A549 (cell line): ENCODE data around the gene SKAP1. TPM values are rescaled to one million over a fixed set of nuclear protein-coding genes. Genes with fewer than 3 reads are reported as not detected.
A peak's percentile ranks its signal among the peaks of the same experiment; 100 is the strongest.

Experiments used
- ATAC-seq, 2 experiments: fragments of 200-7000 bp in 1 of 2; fragments of >200 bp in 1 of 2; cut with Nextera tagmentation in 1 of 2; cut with Tn5 transposase in 1 of 2; 3 replicates each; pipeline versions ENCODE4 v1.8.0 to v1.9.1; 2018 to 2020; ENCODE audit warnings: mild to moderate bottlenecking in 1 of 2, moderate library complexity in 1 of 2
- CTCF ChIA-PET: fragments of 300-600 bp; sonication (Branson Sonifier 250); formaldehyde crosslinking; extraction: SDS; loops from one replicate; lab custom pipeline; 2021; ENCODE audit warnings: antibody characterized with exemption, inconsistent platforms; lab: Yijun Ruan, JAX
- POLR2A ChIA-PET: fragments of 350-600 bp; formaldehyde crosslinking; extraction: SDS; loops from one replicate; lab custom pipeline; 2021; ENCODE audit warnings: antibody characterized with exemption, inconsistent platforms; lab: Yijun Ruan, JAX
- DNase-seq, 2 experiments: peaks; one replicate each; pipeline versions ENCODE4 v3.0.0 to v3.0.0-alpha.2; 2011 to 2016; ENCODE audit warnings: low read depth in 1 of 2, low spot score in 1 of 2
- FAIRE-seq: peaks from 2 replicates; lab custom pipeline; 2011; peaks lifted over from hg19 to GRCh38; lab: Jason Lieb, UNC
- H3K27ac ChIP-seq, 2 experiments: fragments of >200 bp; sonication (Bioruptor Twin); formaldehyde crosslinking; 3 replicates each; pipeline ENCODE4 v1.5.1; 2016 to 2017
- H3K4me1 ChIP-seq: fragments of >200 bp; sonication (Bioruptor Twin); formaldehyde crosslinking; 3 replicates; pipeline ENCODE4 v1.6.1; 2016
- H3K4me2 ChIP-seq: fragments of >200 bp; sonication (Bioruptor Twin); formaldehyde crosslinking; 3 replicates; pipeline ENCODE4 v1.6.1; 2016
- H3K4me3 ChIP-seq: fragments of >200 bp; sonication (Bioruptor Twin); formaldehyde crosslinking; 3 replicates; pipeline ENCODE4 v1.5.1; 2016
- H3K9me3 ChIP-seq: fragments of >200 bp; sonication (Bioruptor Twin); formaldehyde crosslinking; 3 replicates; pipeline ENCODE4 v1.6.1; 2016
- BCL3 ChIP-seq: fragments of >200 bp; sonication (Bioruptor Twin); formaldehyde crosslinking; IDR thresholded peaks from 3 replicates; pipeline ENCODE4 v1.6.1; 2016
- BHLHE40 ChIP-seq: IDR thresholded peaks from 2 replicates; pipeline ENCODE4 v1.6.1; 2012; ENCODE audit warnings: low read depth, low read length, inconsistent platforms
- CHD2 ChIP-seq: fragments of 150-350 bp; IDR thresholded peaks from 2 replicates; pipeline ENCODE4 v1.6.1; 2014; ENCODE audit warnings: low read length; ENCODE audit not compliant: partially characterized antibody
- E2F6 ChIP-seq: IDR thresholded peaks from 2 replicates; pipeline ENCODE4 v1.6.1; 2012; ENCODE audit warnings: low read depth, borderline replicate concordance
- EHF ChIP-seq: fragments of 250-450 bp; sonication (Bioruptor Pico); IDR thresholded peaks from 2 replicates; pipeline ENCODE4 v1.5.0; 2020; ENCODE audit warnings: mild to moderate bottlenecking
- ELK1 ChIP-seq: fragments of 150-350 bp; IDR thresholded peaks from 2 replicates; pipeline ENCODE4 v1.6.1; 2014; ENCODE audit warnings: low read depth, mild to moderate bottlenecking, low read length
- ESRRA ChIP-seq: fragments of 150-350 bp; IDR thresholded peaks from 2 replicates; pipeline ENCODE4 v1.6.1; 2014; ENCODE audit warnings: mild to moderate bottlenecking, low read length, borderline replicate concordance
- FOSB ChIP-seq: fragments of 250-450 bp; sonication (Bioruptor Pico); IDR thresholded peaks from 2 replicates; pipeline ENCODE4 v1.5.0; 2020; ENCODE audit warnings: mild to moderate bottlenecking, moderate library complexity
- FOXS1 ChIP-seq: fragments of 250-450 bp; sonication (Bioruptor Pico); IDR thresholded peaks from 2 replicates; pipeline ENCODE4 v1.5.0; 2020; ENCODE audit warnings: mild to moderate bottlenecking, moderate library complexity
- HDAC2 ChIP-seq: fragments of 200-600 bp; sonication (generic); IDR thresholded peaks from 2 replicates; pipeline ENCODE4 v1.6.1; 2016
- HES2 ChIP-seq: fragments of >200 bp; sonication (Bioruptor Twin); formaldehyde crosslinking; IDR thresholded peaks from 2 replicates; pipeline ENCODE4 v1.6.1; 2016
- HOXA7 ChIP-seq: fragments of 250-450 bp; sonication (Bioruptor Pico); IDR thresholded peaks from 2 replicates; pipeline ENCODE4 v1.5.0; 2020; ENCODE audit warnings: mild to moderate bottlenecking, moderate library complexity
- HOXB13 ChIP-seq: fragments of 250-450 bp; sonication (Bioruptor Pico); IDR thresholded peaks from 2 replicates; pipeline ENCODE4 v1.5.0; 2020; ENCODE audit warnings: low read depth, mild to moderate bottlenecking, moderate library complexity
- HOXB5 ChIP-seq: fragments of 250-450 bp; sonication (Bioruptor Pico); IDR thresholded peaks from 2 replicates; pipeline ENCODE4 v1.5.0; 2020; ENCODE audit warnings: mild to moderate bottlenecking, moderate library complexity
- JUNB ChIP-seq: fragments of >200 bp; sonication (Bioruptor Twin); formaldehyde crosslinking; IDR thresholded peaks from 2 replicates; pipeline ENCODE4 v1.6.1; 2016
- KDM1A ChIP-seq: fragments of 200-600 bp; sonication (generic); IDR thresholded peaks from 2 replicates; pipeline ENCODE4 v1.6.1; 2016; ENCODE audit warnings: low read depth, mild to moderate bottlenecking
- KDM5A ChIP-seq: fragments of 200-600 bp; sonication (generic); IDR thresholded peaks from 2 replicates; pipeline ENCODE4 v1.6.1; 2016; ENCODE audit warnings: antibody characterized with exemption, mild to moderate bottlenecking
- MAFK ChIP-seq: fragments of 450-650 bp; IDR thresholded peaks from 2 replicates; pipeline ENCODE4 v1.6.1; 2014; ENCODE audit not compliant: partially characterized antibody
- MAX ChIP-seq: IDR thresholded peaks from 2 replicates; pipeline ENCODE4 v1.6.1; 2012
- MYC ChIP-seq: IDR thresholded peaks from 2 replicates; pipeline ENCODE4 v1.6.1; 2012; ENCODE audit warnings: mild to moderate bottlenecking, inconsistent platforms, low read length, improper control_type of control experiment, borderline replicate concordance
- NFE2L2 ChIP-seq: fragments of 150-350 bp; conservative IDR thresholded peaks from 2 replicates; pipeline ENCODE4 v1.6.1; 2014; ENCODE audit warnings: low read length
- NR3C1 ChIP-seq: fragments of >200 bp; sonication (Bioruptor Twin); formaldehyde crosslinking; IDR thresholded peaks from 3 replicates; pipeline ENCODE4 v1.6.1; 2017
- POLR2A ChIP-seq: IDR thresholded peaks from 2 replicates; pipeline ENCODE4 v1.6.1; 2012; ENCODE audit warnings: mild to moderate bottlenecking, low read length
- POLR2AphosphoS2 ChIP-seq: conservative IDR thresholded peaks from 2 replicates; pipeline ENCODE4 v1.6.1; 2012; ENCODE audit warnings: low read length, improper control_type of control experiment, inconsistent platforms
- RAD21 ChIP-seq, 2 experiments: fragments of >200 bp in 1 of 2; sonication (Bioruptor Twin) in 1 of 2; formaldehyde crosslinking in 1 of 2; IDR thresholded peaks in 1 of 2; conservative IDR thresholded peaks in 1 of 2; 2 replicates in 1 of 2; 3 replicates in 1 of 2; pipeline ENCODE4 v1.6.1; 2012 to 2018; ENCODE audit warnings: inconsistent platforms in 1 of 2
- RCOR1 ChIP-seq: fragments of 150-350 bp; IDR thresholded peaks from 2 replicates; pipeline ENCODE4 v1.6.1; 2014; ENCODE audit warnings: antibody characterized with exemption, low read length, low read depth
- SMC3 ChIP-seq: fragments of >200 bp; sonication (Bioruptor Twin); formaldehyde crosslinking; IDR thresholded peaks from 3 replicates; pipeline ENCODE4 v1.6.1; 2018; ENCODE audit warnings: inconsistent platforms
- SREBF2 ChIP-seq: fragments of 450-650 bp; IDR thresholded peaks from 2 replicates; pipeline ENCODE4 v1.6.1; 2014; ENCODE audit warnings: mild to moderate bottlenecking, moderate library complexity
- TFCP2L1 ChIP-seq: fragments of 250-450 bp; sonication (Bioruptor Pico); IDR thresholded peaks from 2 replicates; pipeline ENCODE4 v1.5.0; 2021; ENCODE audit warnings: mild to moderate bottlenecking
- USF2 ChIP-seq: fragments of 450-650 bp; IDR thresholded peaks from 2 replicates; pipeline ENCODE4 v1.6.1; 2014; ENCODE audit warnings: antibody characterized with exemption
- ZC3H11A ChIP-seq: fragments of 450-650 bp; IDR thresholded peaks from 2 replicates; pipeline ENCODE4 v1.6.1; 2014; ENCODE audit warnings: antibody characterized with exemption, mild to moderate bottlenecking
- WGBS: methylation state at CpG from one replicate; pipeline ENCODE4 v1.1.6; 2017; ENCODE audit errors: missing lambda C conversion rate; 5-methylcytosine and 5-hydroxymethylcytosine counted together
- polyA plus RNA-seq, 4 experiments: library from polyadenylated mRNA; depleted of rRNA in 3 of 4; stranded (reverse); fragments of >200 nt; fragmentation: RNase III in 1 of 4; extraction: RNeasy Plus Mini Kit Qiagen cat#74134 plus additional on column Dnase treatment in 1 of 4; gene quantifications; 2 replicates in 3 of 4; 3 replicates in 1 of 4; pipeline ENCODE4 v1.2.3, GENCODE V29; 2011 to 2017

Gene SKAP1
- polyA plus RNA-seq, 2 of the 4 experiments (the other 2 are of a cell fraction) = 0.14 to 0.78 TPM

GRCh38 chr17:48253975-48254374 is 176.0 kb downstream of the SKAP1 start:
- WGBS = 84% methylated on average over 2 of the region's 2 CpGs
- ATAC-seq (no peak), FAIRE-seq (no peak), DNase-seq (no peak)
- H3K4me2 ChIP-seq = no peak overlapping the region
- H3K4me1 ChIP-seq = peaks cover 13% of the 10 kb centered on the region; the same call in 1 of the 3 replicates
- CTCF ChIA-PET = interaction anchor here (1.6 to 3.5 kb wide), 4 partner anchors 10 to 365 kb away, joined by 4 to 22 read pairs (median 8); no protein-coding TSS in a partner anchor
- no peak overlapping the region for H3K4me3 ChIP-seq
- no peak for TF ChIP-seq ZC3H11A
- no peak for TF ChIP-seq NFE2L2
- TF ChIP-seq RCOR1 = no peak
- no peak for TF ChIP-seq POLR2A
- TF ChIP-seq EHF (CRISPR knock-in tag) = no peak
- TF ChIP-seq POLR2AphosphoS2 = no peak
- TF ChIP-seq HES2 = no peak
- TF ChIP-seq SREBF2 = no peak
- TF ChIP-seq MYC = no peak
- TF ChIP-seq ESRRA = no peak
- no peak for TF ChIP-seq USF2
- TF ChIP-seq KDM5A = no peak
- TF ChIP-seq CHD2 = no peak
- no peak for TF ChIP-seq TFCP2L1 (CRISPR knock-in tag)
- no peak for TF ChIP-seq BHLHE40
- no peak for TF ChIP-seq MAFK
- no peak for TF ChIP-seq KDM1A
- TF ChIP-seq SMC3 = no peak
- no peak for TF ChIP-seq E2F6
- POLR2A ChIA-PET = no interaction called here
- H3K9me3 ChIP-seq = no peaks in the 10 kb centered on the region
- no peak overlapping the region for H3K27ac ChIP-seq

- CTCF ChIA-PET = interaction anchor here (0.9 to 15.3 kb wide), 6 partner anchors 8 to 372 kb away, joined by 3 to 217 read pairs (median 4); no protein-coding TSS in a partner anchor
- TF ChIP-seq SREBF2 (no peak), HDAC2 (no peak), ELK1 (no peak), HOXB5 (CRISPR knock-in tag) (no peak), FOXS1 (CRISPR knock-in tag) (no peak), FOSB (CRISPR knock-in tag) (no peak), RAD21 (conservative IDR thresholded peaks at IDR 0.05 in 1 of 2, IDR thresholded peaks at IDR 0.05 in 1 of 2) (no peak)
Observed at GRCh38 chr17:48251950-48252349, 178.1 kb downstream of the SKAP1 start.

GRCh38 chr17:48250949-48251348 is 179.1 kb downstream of the SKAP1 start:
- H3K4me2 ChIP-seq = no peak overlapping the region
- H3K4me3 ChIP-seq = no peak overlapping the region
- ATAC-seq (no peak), DNase-seq (no peak), FAIRE-seq (no peak)
- no peaks in the 10 kb centered on the region for H3K9me3 ChIP-seq
- WGBS = 91% methylated on average over 8 of the region's 8 CpGs
- no peak overlapping the region for H3K27ac ChIP-seq
- ChIA-PET POLR2A (no interaction called here), CTCF (interaction anchor here (1.0 to 15.3 kb wide), 10 partner anchors 11 to 373 kb away, joined by 3 to 217 read pairs (median 4); partner anchors contain the start of gene HOXB5)
- H3K4me1 ChIP-seq = peaks cover 22% of the 10 kb centered on the region
- no peak for TF ChIP-seq NR3C1
- no peak for TF ChIP-seq SMC3
- TF ChIP-seq USF2 = no peak
- TF ChIP-seq RAD21 (conservative IDR thresholded peaks at IDR 0.05 in 1 of 2, IDR thresholded peaks at IDR 0.05 in 1 of 2) = no peak
- TF ChIP-seq MAX = no peak
- no peak for TF ChIP-seq NFE2L2
- no peak for TF ChIP-seq HOXB13
- TF ChIP-seq HOXA7 (CRISPR knock-in tag) = no peak
- TF ChIP-seq BCL3 = no peak
- no peak for TF ChIP-seq JUNB

More at GRCh38 chr17:48251950-48252349, 178.1 kb downstream of the SKAP1 start:
- Histone ChIP-seq H3K27ac (no peak overlapping the region), H3K4me2 (no peak overlapping the region), H3K4me1 (peaks cover 12% of the 10 kb centered on the region), H3K4me3 (no peak overlapping the region), H3K9me3 (no peaks in the 10 kb centered on the region)
- ATAC-seq (no peak), FAIRE-seq (peak; percentile 72), DNase-seq (no peak)
- POLR2A ChIA-PET = no interaction called here
- WGBS = 78% methylated on average over 3 of the region's 3 CpGs
